ENCODE measurements around the gene HGD. TPM values are rescaled to one million over a fixed set of nuclear protein-coding genes. Genes with fewer than 3 reads are reported as not detected.
"Not testable (repeated sequence)": the region's sequence is repeated elsewhere in the genome, so short reads cannot be mapped to it uniquely, and the experiment has no call there.

HGD gene
- total RNA-seq, 4 donors from 2014 or later: 20.9 to 87.7 (median 73.2) TPM

DNA sequence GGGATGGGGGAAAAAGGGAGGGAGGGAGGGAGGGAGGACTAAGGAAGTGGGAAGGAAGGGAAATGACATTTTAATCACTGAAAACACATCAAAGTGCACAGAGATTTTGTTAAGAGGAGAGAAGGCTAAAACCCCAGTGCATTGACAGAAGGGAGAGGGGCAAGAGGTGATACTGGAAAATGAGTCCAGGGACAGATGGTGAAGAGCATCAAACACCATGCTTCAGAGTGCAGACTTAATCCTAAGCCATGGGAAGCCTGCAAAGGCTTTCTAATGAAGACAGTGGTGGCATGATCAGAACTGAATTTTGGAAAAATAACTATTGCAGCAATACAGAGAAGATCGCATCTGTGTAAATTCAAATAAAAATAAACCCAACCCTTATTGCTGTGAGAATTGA is 41.8 kb downstream of the HGD start:
- 89 to 90% methylated on average over 1 of the region's 1 CpG for WGBS, 2 donors (ENCODE audit: low coverage in 1 of 2)

GRCh38 chr3:120638820-120639219 is 43.2 kb downstream of the HGD start:
- H3K9me3 ChIP-seq; in situ Hi-C loops (cut with MboI; ENCODE audit: low pct_ligation_motif_present in 1 of 4, low pct_unique_long_range_greater_than_20kb in 1 of 4, low sequenced_read_pairs in 3 of 4); H3K27ac ChIP-seq; H3K4me3 ChIP-seq; H3K36me3 ChIP-seq; intact Hi-C loops (cut with DNase I; ENCODE audit: low total_unique reads); H3K27me3 ChIP-seq; DNase-seq: not testable (repeated sequence)
- H3K4me1 ChIP-seq: peaks cover 0 to 12% (median 4%) of the 10 kb centered on the region in 4 donors
- 86 to 92% methylated on average over 4 of the region's 4 CpGs for WGBS, 2 donors (ENCODE audit: low coverage in 1 of 2)

More for the DNA sequence above, 41.8 kb downstream of the HGD start:
- intact Hi-C loops (cut with DNase I; ENCODE audit: low total_unique reads): no loop called here
- DNase-seq: no peak
- no peak for TF ChIP-seq EP300 (IDR thresholded peaks at IDR 0.05; ENCODE audit: low read depth)
- no peak for TF ChIP-seq POLR2A (IDR thresholded peaks at IDR 0.05)
- TF ChIP-seq, protein P1, sequence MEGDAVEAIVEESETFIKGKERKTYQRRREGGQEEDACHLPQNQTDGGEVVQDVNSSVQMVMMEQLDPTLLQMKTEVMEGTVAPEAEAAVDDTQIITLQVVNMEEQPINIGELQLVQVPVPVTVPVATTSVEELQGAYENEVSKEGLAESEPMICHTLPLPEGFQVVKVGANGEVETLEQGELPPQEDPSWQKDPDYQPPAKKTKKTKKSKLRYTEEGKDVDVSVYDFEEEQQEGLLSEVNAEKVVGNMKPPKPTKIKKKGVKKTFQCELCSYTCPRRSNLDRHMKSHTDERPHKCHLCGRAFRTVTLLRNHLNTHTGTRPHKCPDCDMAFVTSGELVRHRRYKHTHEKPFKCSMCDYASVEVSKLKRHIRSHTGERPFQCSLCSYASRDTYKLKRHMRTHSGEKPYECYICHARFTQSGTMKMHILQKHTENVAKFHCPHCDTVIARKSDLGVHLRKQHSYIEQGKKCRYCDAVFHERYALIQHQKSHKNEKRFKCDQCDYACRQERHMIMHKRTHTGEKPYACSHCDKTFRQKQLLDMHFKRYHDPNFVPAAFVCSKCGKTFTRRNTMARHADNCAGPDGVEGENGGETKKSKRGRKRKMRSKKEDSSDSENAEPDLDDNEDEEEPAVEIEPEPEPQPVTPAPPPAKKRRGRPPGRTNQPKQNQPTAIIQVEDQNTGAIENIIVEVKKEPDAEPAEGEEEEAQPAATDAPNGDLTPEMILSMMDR (IDR thresholded peaks at IDR 0.05): no peak
- TF ChIP-seq POLR2AphosphoS5 (IDR thresholded peaks at IDR 0.05): no peak
- H3K27me3 ChIP-seq: no peaks in the 10 kb centered on the region
- in situ Hi-C loops (cut with MboI; ENCODE audit: low pct_ligation_motif_present in 1 of 4, low pct_unique_long_range_greater_than_20kb in 1 of 4, low sequenced_read_pairs in 3 of 4): no loop called here
- H3K4me1 ChIP-seq: peaks cover 0 to 12% (median 4%) of the 10 kb centered on the region in 4 donors
- H3K9me3 ChIP-seq: no peaks in the 10 kb centered on the region
- no peak overlapping the region for H3K27ac ChIP-seq
- H3K36me3 ChIP-seq: no peaks in the 10 kb centered on the region
- no peak overlapping the region for H3K4me3 ChIP-seq

DNA sequence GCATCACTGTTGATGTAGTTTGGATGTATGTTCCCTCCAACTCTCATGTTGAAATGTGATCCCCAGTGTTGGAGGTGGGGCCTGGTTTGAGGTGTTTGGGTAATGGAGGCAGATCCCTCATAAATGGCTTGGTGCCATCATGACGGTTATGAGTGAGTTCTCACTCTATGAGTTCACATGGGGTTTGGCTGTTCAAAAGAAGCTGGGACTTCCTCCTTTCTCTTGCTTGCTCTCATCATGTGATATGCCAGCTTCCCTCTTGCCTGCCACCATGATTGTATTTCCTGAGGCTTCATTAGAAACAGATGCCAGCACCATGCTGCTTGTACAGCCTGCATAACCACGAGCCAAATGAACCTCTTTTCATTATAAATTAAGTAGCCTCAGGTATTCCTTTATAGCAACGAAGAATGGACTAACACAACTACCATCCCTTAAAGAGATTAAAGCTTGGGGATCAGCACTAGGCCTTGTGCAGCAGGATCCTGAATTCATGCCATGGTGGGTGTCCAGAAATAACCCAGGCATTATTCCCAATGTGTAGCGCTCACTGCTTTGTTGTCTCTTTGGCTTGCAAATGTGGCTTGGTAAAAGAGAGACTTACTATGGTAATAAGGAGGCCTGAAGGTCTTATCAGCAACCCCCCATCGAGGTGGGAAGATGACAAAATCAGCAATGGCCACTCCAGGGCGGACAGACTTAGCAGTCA is 44.0 kb downstream of the HGD start:
- Histone ChIP-seq H3K4me3 (no peak overlapping the region), H3K9me3 (no peaks in the 10 kb centered on the region), H3K4me1 (peaks cover 0 to 12% (median 4%) of the 10 kb centered on the region in 4 donors), H3K27me3 (no peaks in the 10 kb centered on the region), H3K36me3 (no peaks in the 10 kb centered on the region), H3K27ac (no peak overlapping the region)
- no peak for TF ChIP-seq POLR2AphosphoS5 (IDR thresholded peaks at IDR 0.05)
- TF ChIP-seq, protein P1 (IDR thresholded peaks at IDR 0.05): no peak
- TF ChIP-seq POLR2A (IDR thresholded peaks at IDR 0.05): no peak
- TF ChIP-seq EP300 (IDR thresholded peaks at IDR 0.05; ENCODE audit: low read depth): no peak
- WGBS, 2 donors (ENCODE audit: low coverage in 1 of 2): 79 to 95% methylated on average over 3 to 6 of the region's 6 CpGs
- in situ Hi-C loops (cut with MboI; ENCODE audit: low pct_ligation_motif_present in 1 of 4, low pct_unique_long_range_greater_than_20kb in 1 of 4, low sequenced_read_pairs in 3 of 4): no loop called here
- no peak for DNase-seq
- intact Hi-C loops (cut with DNase I; ENCODE audit: low total_unique reads): no loop called here

DNA sequence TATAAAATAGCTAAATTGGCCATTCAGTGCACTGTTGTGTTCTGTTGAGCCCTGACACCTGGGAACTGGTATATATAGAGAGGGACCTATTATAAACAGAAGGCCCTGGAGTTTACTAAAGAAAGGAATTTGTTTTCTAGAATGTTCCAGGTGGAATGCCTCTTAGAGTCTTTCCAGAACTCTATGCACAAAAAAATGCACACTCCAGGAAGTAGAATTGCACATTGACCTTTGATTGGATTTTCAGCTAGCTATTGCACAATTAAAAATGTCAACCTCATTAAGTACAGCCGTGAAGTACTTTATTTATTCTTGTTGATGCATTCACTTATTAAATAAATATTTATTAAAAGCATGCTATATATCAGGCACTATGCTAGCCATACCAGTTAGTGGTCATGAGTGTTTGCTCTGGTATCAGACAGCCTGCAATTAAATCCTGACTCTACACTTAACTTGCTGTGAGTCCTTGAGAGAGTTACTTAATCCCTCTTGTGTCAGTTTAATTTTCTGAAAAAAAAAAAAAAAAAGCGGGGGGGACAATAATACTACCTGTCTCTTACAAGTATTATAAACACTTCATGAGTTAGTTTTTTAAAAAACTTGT is 45.1 kb downstream of the HGD start:
- peaks cover 0 to 12% (median 4%) of the 10 kb centered on the region in 4 donors for H3K4me1 ChIP-seq
- H3K4me3 ChIP-seq: no peak overlapping the region
- 31 to 43% methylated on average over 2 of the region's 2 CpGs for WGBS, 2 donors (ENCODE audit: low coverage in 1 of 2)
- in situ Hi-C loops (cut with MboI; ENCODE audit: low pct_ligation_motif_present in 1 of 4, low pct_unique_long_range_greater_than_20kb in 1 of 4, low sequenced_read_pairs in 3 of 4) (no loop called here), intact Hi-C loops (cut with DNase I; ENCODE audit: low total_unique reads) (no loop called here)
- TF ChIP-seq, protein P1 (IDR thresholded peaks at IDR 0.05): no peak
- no peak for TF ChIP-seq POLR2A (IDR thresholded peaks at IDR 0.05)
- no peak for TF ChIP-seq POLR2AphosphoS5 (IDR thresholded peaks at IDR 0.05)
- no peak for TF ChIP-seq EP300 (IDR thresholded peaks at IDR 0.05; ENCODE audit: low read depth)
- no peak for DNase-seq
- H3K27me3 ChIP-seq: no peaks in the 10 kb centered on the region
- H3K9me3 ChIP-seq: no peaks in the 10 kb centered on the region
- no peak overlapping the region for H3K27ac ChIP-seq
- no peaks in the 10 kb centered on the region for H3K36me3 ChIP-seq
